Effector memory CD8-positive, alpha-beta T cell (primary cell): Measurements from ENCODE around the gene IL31RA.

ENCODE experiments used
- ATAC-seq: fragments of 150-1000 bp; cut with Tn5 transposase; replicated peaks from 2 replicates; pipeline ENCODE4 v1.10.0; 2021; ENCODE audit warnings: mild to moderate bottlenecking, moderate library complexity
- DNase-seq, 3 experiments: peaks; one replicate each; pipeline ENCODE4 v3.0.0; 2021
- H3K27ac Mint-ChIP-seq, 2 donors: one replicate each; pipeline ENCODE4 v1.8.0; 2022; ENCODE audit warnings: mild to moderate bottlenecking in 2 of 2, mixed read lengths in 2 of 2, moderate library complexity in 2 of 2
- H3K27me3 Mint-ChIP-seq, 2 donors: one replicate each; pipeline ENCODE4 v1.8.0; 2022; ENCODE audit warnings: mixed read lengths in 2 of 2
- H3K36me3 Mint-ChIP-seq: one replicate; pipeline ENCODE4 v1.8.0; 2022; ENCODE audit warnings: mild to moderate bottlenecking, moderate library complexity, mixed read lengths; ENCODE audit not compliant: insufficient read depth
- H3K4me1 Mint-ChIP-seq, 2 donors: one replicate each; pipeline ENCODE4 v1.8.0; 2022; ENCODE audit warnings: low read depth in 2 of 2, mixed read lengths in 2 of 2
- H3K4me3 Mint-ChIP-seq, 2 donors: one replicate each; pipeline ENCODE4 v1.8.0; 2022; ENCODE audit warnings: mild to moderate bottlenecking in 2 of 2, mixed read lengths in 2 of 2, moderate library complexity in 2 of 2
- H3K9me3 Mint-ChIP-seq, 2 donors: one replicate each; pipeline ENCODE4 v1.8.0; 2022; ENCODE audit warnings: mixed read lengths in 2 of 2

The IL31RA gene

DNA sequence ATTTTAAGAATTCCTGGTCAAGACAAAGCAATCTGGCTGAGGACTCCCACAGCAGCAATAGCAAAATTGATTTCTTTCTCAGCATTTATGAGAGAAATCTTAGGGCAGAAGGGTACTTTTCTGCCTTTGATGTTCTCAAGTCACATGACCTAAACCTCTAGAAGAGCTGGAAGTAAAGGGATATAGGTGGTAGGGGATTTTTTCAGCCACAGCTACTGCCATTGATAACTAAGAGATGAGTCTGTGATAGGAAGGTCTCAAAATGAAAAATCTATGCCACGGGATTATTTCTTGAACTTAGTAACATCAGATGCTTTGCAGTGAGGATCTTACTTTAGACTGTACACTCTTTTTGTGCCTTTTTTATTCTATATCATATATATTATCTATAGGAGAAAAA is 108.1 kb downstream of the IL31RA start:
- no peaks in the 10 kb centered on the region for H3K4me1 Mint-ChIP-seq
- H3K27ac Mint-ChIP-seq, result no peak overlapping the region
- no peaks in the 10 kb centered on the region for H3K9me3 Mint-ChIP-seq
- no peaks in the 10 kb centered on the region for H3K27me3 Mint-ChIP-seq
- peaks cover 53% of the 10 kb centered on the region for H3K36me3 Mint-ChIP-seq
- ATAC-seq (peak; percentile 31), DNase-seq (no peak)
- no peak overlapping the region for H3K4me3 Mint-ChIP-seq

DNA sequence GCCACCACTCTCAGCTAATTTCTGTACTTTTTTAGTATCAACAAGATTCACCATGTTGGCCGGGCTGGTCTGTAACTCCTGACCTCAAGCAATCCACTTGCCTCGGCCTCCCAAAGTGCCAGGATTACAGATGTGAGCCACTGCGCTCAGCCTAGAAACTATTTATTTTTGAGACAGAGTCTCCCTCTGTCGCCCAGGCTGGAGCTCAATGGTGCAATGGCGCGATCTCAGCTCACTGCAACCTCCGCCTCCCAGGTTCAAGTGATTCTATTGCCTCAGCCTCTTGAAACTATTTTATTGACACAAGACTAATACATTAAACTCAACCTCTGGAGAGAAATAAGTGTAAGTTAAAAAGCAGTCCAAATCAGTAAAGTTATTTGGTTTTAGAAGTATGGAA is 109.6 kb downstream of the IL31RA start:
- DNase-seq (no peak), ATAC-seq (no peak)
- peaks cover 46% of the 10 kb centered on the region for H3K36me3 Mint-ChIP-seq
- H3K9me3 Mint-ChIP-seq, result no peaks in the 10 kb centered on the region
- H3K27ac Mint-ChIP-seq, result peak overlapping the region in 1 of 2 donors; percentile 44
- no peak overlapping the region for H3K4me3 Mint-ChIP-seq
- H3K27me3 Mint-ChIP-seq, result no peaks in the 10 kb centered on the region
- no peaks in the 10 kb centered on the region for H3K4me1 Mint-ChIP-seq

DNA sequence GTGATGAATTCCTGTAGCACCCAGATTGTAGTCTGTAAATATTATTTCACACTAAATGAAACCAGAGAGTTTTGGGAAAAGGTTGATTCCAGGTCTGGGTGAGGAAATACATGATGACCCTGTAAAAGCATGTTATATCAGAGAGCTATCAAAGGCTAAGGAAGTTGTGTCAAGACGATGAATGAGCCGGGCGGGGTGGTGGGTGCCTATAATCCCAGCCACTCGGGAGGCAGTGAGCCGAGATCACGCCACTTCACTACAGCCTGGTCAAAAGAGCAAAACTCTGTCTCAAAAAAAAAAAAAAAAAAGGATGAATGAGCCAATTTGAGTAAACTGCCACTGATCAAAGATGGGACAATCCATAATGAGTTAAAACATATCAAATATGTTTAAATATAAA is 114.4 kb downstream of the IL31RA start:
- Mint-ChIP-seq H3K4me3 (no peak overlapping the region), H3K27me3 (no peaks in the 10 kb centered on the region), H3K9me3 (no peaks in the 10 kb centered on the region), H3K4me1 (peaks cover 0 to 2% of the 10 kb centered on the region in 2 donors), H3K27ac (no peak overlapping the region), H3K36me3 (peaks cover 37% of the 10 kb centered on the region)
- no peak for ATAC-seq
- DNase-seq, result no peak

DNA sequence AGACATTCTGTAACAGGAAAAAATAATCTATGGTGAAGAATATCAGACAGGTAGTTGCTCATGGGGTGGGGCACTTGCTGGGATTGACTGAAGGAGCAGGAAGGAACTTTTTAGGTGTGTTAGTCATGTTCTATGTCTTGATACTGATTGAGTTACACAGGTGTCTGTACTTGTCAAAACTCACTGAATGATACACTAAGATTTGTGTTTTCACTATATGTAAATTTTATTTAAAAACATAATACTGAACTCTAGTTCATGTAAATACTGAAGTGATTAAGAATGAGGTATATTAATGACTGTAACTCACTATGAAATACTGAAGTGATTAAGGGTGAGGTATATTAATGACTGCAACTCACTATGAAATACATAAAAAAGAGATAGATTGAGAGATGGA is 115.1 kb downstream of the IL31RA start:
- H3K36me3 Mint-ChIP-seq, result peaks cover 32% of the 10 kb centered on the region
- H3K27ac Mint-ChIP-seq, result no peak overlapping the region
- H3K9me3 Mint-ChIP-seq, result no peaks in the 10 kb centered on the region
- no peak overlapping the region for H3K4me3 Mint-ChIP-seq
- H3K4me1 Mint-ChIP-seq, result peaks cover 0 to 5% of the 10 kb centered on the region in 2 donors
- DNase-seq, result no peak
- H3K27me3 Mint-ChIP-seq, result no peaks in the 10 kb centered on the region
- no peak for ATAC-seq

DNA sequence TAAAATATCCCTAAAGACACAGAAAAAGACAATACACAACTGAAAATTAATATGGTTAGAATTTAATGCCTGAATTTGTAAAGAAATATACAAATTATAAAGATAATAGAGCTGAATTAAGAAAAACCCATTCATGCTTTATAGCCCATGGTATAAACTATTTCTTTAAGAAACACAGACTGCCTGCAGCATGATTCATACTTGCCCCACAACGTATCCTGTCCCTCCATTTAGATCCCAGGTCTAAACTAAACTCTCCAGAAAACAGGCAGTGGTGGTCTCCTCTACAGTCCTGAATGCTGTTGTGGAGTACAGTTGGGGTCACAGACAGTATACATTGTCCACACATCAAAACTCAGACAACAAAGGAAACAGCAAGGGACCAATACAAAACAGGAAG is 118.8 kb downstream of the IL31RA start:
- Mint-ChIP-seq H3K4me1 (peaks cover 5 to 6% of the 10 kb centered on the region in 2 donors), H3K9me3 (no peaks in the 10 kb centered on the region), H3K27ac (no peak overlapping the region), H3K4me3 (no peak overlapping the region), H3K36me3 (peaks cover 48% of the 10 kb centered on the region), H3K27me3 (no peaks in the 10 kb centered on the region)
- DNase-seq, result no peak
- ATAC-seq, result no peak
